Measurements from ENCODE around the gene TSPAN10. TPM values are rescaled to one million over a fixed set of nuclear protein-coding genes. Genes with fewer than 3 reads are reported as not detected.

The TSPAN10 gene
- total and polyA plus RNA-seq, 2 of the 13 experiments (the other 11 are each of a cell fraction or from before 2014, with no cell fraction given) = 0.54 to 0.75 TPM

DNA sequence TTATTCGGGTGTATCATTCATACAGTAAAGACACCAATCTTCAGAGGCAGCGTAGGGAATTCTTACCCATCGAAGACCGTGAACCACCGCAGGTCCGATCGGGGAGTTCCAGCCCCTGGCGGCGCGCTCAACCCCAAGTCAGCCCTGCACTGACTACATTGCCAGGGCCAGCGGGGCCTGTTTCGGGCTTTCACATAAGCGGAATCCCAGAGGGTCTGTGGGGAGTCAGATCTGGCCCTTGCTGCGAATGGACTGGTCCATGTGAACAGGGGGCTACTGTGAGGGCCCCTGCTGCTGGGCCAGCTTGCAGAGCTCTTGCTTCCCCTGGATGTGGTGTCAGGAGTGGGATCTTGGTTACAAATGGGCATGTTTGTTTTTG lies 11.7 kb downstream of the TSPAN10 start:
- FAIRE-seq (no peak), ATAC-seq (no peak), DNase-seq (ENCODE audit: low spot score) (no peak)
- TF ChIP-seq ZNF563 (CRISPR knock-in tag; IDR thresholded peaks at IDR 0.05) (no peak), ZNF512 (CRISPR knock-in tag; IDR thresholded peaks at IDR 0.05) (no peak), ZNF30 (CRISPR knock-in tag; IDR thresholded peaks at IDR 0.05) (no peak), U2AF2 (IDR thresholded peaks at IDR 0.05; ENCODE audit: low read depth, low read length) (no peak), SIN3B (IDR thresholded peaks at IDR 0.05; ENCODE audit: low read length) (no peak), ZBTB1 (CRISPR knock-in tag; IDR thresholded peaks at IDR 0.05; ENCODE audit: borderline replicate concordance) (no peak), ZBTB37 (CRISPR knock-in tag; IDR thresholded peaks at IDR 0.05) (no peak), ZBTB38 (CRISPR knock-in tag; IDR thresholded peaks at IDR 0.05) (no peak), SP2 (CRISPR knock-in tag; IDR thresholded peaks at IDR 0.05) (no peak)
- TF ChIP-seq, protein P1, sequence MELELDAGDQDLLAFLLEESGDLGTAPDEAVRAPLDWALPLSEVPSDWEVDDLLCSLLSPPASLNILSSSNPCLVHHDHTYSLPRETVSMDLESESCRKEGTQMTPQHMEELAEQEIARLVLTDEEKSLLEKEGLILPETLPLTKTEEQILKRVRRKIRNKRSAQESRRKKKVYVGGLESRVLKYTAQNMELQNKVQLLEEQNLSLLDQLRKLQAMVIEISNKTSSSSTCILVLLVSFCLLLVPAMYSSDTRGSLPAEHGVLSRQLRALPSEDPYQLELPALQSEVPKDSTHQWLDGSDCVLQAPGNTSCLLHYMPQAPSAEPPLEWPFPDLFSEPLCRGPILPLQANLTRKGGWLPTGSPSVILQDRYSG (CRISPR knock-in tag; IDR thresholded peaks at IDR 0.05) = no peak
- TF ChIP-seq, protein P2, sequence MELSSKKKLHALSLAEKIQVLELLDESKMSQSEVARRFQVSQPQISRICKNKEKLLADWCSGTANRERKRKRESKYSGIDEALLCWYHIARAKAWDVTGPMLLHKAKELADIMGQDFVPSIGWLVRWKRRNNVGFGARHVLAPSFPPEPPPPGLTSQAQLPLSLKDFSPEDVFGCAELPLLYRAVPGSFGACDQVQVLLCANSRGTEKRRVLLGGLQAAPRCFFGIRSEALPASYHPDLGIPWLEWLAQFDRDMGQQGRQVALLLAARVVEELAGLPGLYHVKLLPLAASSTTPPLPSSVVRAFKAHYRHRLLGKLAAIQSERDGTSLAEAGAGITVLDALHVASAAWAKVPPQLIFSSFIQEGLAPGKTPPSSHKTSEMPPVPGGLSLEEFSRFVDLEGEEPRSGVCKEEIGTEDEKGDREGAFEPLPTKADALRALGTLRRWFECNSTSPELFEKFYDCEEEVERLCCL (CRISPR knock-in tag; IDR thresholded peaks at IDR 0.05; ENCODE audit: borderline replicate concordance) = no peak
- H3K4me2 ChIP-seq (ENCODE audit: low read depth, low read length) = no peak overlapping the region
- H3K79me2 ChIP-seq (ENCODE audit: insufficient read depth, low read length) = no peaks in the 10 kb centered on the region
- ChIA-PET POLR2A (no interaction called here), CTCF (ENCODE audit: low intra/inter-chr PET ratio, low total read pairs) (no interaction called here)
- H3K4me3 ChIP-seq (replicated peaks in 1 of 3; ENCODE audit: insufficient read depth in 1 of 3, low read depth in 2 of 3, low read length in 3 of 3) = no peak overlapping the region
- no peaks in the 10 kb centered on the region for H4K20me1 ChIP-seq (ENCODE audit: insufficient read depth, low read length)
- H3K27ac ChIP-seq (ENCODE audit: extremely low read length, insufficient read depth, low read length) = no peak overlapping the region
- 0 out of 5 replicates have a peak, but pooled peaks cover 0 to 7% of the 10 kb centered on the region in 2 experiments for H3K27me3 ChIP-seq (ENCODE audit: control insufficient read depth in 1 of 2, insufficient read depth in 2 of 2, low read length in 2 of 2)
- H3K36me3 ChIP-seq (replicated peaks in 1 of 2; ENCODE audit: control insufficient read depth in 1 of 2, insufficient read depth in 2 of 2, low read length in 2 of 2) = no peaks in the 10 kb centered on the region
- H3K9me3 ChIP-seq (ENCODE audit: low read length) = peaks cover 6% of the 10 kb centered on the region; the same call in 1 of the 2 replicates
- WGBS (ENCODE audit: low lambda C conversion rate) = 82% methylated on average over 13 of the region's 14 CpGs
- intact Hi-C loops (cut with micrococcal nuclease; ENCODE audit: unreplicated experiment) = no loop called here
- BruUV-seq (replicated peaks) = no TSS peak
- no peak overlapping the region for H3K9ac ChIP-seq (ENCODE audit: insufficient read depth, low read depth, low read length)
- in situ Hi-C loops (cut with HindIII; ENCODE audit: extremely low pct_ligation_motif_present, low pct_unique_long_range_greater_than_20kb) = no loop called here
- no peak overlapping the region for H2AFZ ChIP-seq (ENCODE audit: low read length)
- peaks cover 28% of the 10 kb centered on the region for H3K4me1 ChIP-seq (ENCODE audit: insufficient read depth, low read length)

Data from HepG2 (cell line).